Measurements from ENCODE around the gene CMTM7.
"Not testable (repeated sequence)": the region's sequence is repeated elsewhere in the genome, so short reads cannot be mapped to it uniquely, and the experiment has no call there.

The CMTM7 gene

DNA sequence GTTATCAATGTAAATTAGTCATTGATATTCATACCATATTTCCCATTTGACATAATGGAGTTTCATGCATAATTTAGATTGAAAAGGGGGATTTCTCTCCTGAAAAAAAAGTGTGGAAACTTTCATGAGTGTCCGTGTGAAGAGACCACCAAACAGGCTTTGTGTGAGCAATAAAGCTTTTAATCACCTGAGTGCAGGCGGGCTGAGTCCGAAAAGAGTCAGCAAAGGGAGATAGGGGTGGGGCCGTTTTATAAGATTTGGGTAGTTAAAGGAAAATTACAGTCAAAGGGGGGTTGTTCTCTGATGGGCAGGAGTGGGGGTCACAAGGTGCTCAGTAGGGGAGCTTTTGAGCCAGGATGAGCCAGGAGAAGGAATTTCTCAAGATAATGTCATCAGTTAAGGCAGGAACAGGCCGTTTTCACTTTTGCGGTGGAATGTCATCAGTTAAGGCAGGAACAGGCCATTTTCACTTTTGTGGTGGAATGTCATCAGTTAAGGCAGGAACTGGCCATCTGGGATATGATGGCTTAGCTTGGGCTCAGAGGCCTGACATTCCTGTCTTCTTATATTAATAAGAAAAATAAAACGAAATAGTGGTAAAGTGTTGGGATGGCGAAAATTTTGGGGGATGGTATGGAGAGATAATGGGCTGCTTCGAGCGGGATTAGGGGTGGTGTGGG lies 69.3 kb downstream of the CMTM7 start:
- DNase-seq (ENCODE audit: low read depth) = not testable (repeated sequence)

DNA sequence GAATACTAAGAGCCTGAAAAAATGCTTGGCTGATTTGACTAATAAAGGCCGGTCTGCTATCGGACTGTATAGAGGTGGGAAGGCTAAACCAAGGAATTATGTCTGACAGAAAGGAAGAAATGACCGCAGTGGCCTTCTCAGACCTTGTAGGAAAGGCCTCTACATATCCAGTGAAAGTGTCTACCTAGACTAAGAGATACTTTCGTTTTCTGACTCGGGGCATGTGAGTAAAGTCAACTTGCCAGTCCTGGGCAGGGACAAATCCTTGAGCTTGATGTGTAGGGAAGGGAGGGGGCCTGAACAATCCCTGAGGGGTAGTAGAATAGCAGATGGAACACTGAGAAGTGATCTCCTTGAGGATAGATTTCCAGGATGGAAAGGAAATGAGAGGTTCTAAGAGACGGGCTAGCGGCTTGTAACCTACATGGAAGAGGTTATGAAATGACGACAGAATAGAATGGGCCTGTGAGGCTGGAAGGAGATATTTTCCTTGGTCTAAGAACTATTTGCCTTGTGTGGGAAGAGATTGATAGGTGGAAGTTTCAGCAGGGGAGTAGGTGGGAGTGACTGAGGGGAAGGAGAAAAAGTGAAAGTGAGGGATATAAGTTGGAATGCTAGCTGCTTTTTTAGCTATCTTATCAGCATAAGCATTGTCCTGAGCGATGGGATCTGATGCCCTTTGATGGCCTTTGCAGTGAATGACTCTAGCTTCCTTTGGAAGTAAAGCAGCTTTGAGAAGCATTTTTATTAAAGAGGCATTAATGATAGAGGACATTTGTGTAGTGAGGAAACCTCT lies 70.7 kb downstream of the CMTM7 start:
- not testable (repeated sequence) for DNase-seq (ENCODE audit: low read depth)

- DNase-seq (ENCODE audit: low read depth) = not testable (repeated sequence)
These were observed 71.8 kb downstream of the CMTM7 start for GRCh38 chr3:32463415-32463814.

- DNase-seq (ENCODE audit: low read depth) = not testable (repeated sequence)
These were observed 73.1 kb downstream of the CMTM7 start for GRCh38 chr3:32464726-32465125.

GRCh38 chr3:32466808-32467207 lies 75.2 kb downstream of the CMTM7 start:
- not testable (repeated sequence) for DNase-seq (ENCODE audit: low read depth)

- no peak for DNase-seq (ENCODE audit: low read depth)
These were observed 75.8 kb downstream of the CMTM7 start for GRCh38 chr3:32467333-32468070.

DNA sequence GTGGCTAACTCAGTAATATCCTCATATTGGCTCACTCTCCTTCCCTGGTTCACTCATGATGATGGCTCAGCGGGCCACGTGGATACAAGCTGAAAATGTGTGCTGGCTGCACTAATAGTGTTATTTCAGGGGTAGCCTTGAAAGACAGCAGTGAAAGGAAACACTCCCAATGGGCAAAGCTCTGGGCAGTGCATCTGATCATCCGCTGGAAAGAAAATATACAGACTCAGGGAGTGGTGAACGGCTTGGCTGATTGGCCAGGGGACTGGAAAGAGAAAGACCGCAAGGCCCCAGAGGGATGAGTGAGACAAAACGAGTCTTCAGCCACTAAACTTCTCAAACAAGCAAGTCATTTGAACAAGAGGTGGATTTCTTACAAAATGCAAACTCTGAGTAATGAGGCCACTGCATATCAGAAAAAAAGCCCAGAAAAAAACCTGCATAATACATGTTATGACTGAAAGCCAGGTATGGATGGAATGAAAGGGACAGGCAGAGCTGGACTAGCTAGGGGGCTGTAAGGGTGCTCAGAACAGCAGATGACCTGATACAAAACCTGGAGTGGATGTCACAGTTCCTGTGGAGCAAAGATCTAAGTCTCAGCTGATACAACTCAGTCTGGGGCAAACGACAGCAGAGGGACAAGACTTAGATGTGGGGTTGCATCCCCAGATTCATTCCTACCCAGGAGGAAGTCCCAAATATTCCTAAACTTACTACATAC lies 77.7 kb downstream of the CMTM7 start:
- DNase-seq (ENCODE audit: low read depth) = no peak

DNA sequence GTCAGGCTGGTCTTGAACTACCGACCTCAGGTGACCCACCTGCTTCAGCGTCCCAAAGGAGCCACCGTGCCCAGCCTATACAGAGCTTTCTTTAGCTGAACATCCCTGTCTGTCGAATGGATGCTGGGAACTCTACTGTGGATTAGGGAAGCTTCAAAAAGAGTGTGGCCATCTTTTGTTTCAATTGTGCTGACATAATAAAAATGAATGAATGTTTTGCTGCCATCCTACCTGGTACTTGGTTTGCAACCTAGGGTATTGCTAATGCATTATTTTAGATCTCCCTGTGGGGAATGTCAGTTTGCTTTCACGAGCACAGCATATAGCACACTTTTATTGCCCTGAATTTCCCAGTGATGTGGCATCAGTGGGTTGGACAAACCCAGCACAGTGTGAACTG lies 78.7 kb downstream of the CMTM7 start:
- DNase-seq (ENCODE audit: low read depth) = no peak

GRCh38 chr3:32471246-32471645 lies 79.6 kb downstream of the CMTM7 start:
- no peak for DNase-seq (ENCODE audit: low read depth)

- DNase-seq (ENCODE audit: low read depth) = not testable (repeated sequence)
These were observed 80.5 kb downstream of the CMTM7 start for GRCh38 chr3:32472151-32472550.

GRCh38 chr3:32474201-32474600 lies 82.5 kb downstream of the CMTM7 start:
- no peak for DNase-seq (ENCODE audit: low read depth)

- DNase-seq (ENCODE audit: low read depth) = no peak
These were observed 89.0 kb downstream of the CMTM7 start for GRCh38 chr3:32480604-32481003.

- DNase-seq (ENCODE audit: low read depth) = no peak
These were observed 90.4 kb downstream of the CMTM7 start for GRCh38 chr3:32481791-32482631.

GRCh38 chr3:32482693-32483092 lies 91.0 kb downstream of the CMTM7 start:
- no peak for DNase-seq (ENCODE audit: low read depth)

- DNase-seq (ENCODE audit: low read depth) = no peak
These were observed 92.1 kb downstream of the CMTM7 start for GRCh38 chr3:32483772-32484171.

- DNase-seq (ENCODE audit: low read depth) = no peak
These were observed 92.8 kb downstream of the CMTM7 start for GRCh38 chr3:32484436-32484835.

- DNase-seq (ENCODE audit: low read depth) = no peak
These were observed 96.3 kb downstream of the CMTM7 start for GRCh38 chr3:32487781-32488473.

DNA sequence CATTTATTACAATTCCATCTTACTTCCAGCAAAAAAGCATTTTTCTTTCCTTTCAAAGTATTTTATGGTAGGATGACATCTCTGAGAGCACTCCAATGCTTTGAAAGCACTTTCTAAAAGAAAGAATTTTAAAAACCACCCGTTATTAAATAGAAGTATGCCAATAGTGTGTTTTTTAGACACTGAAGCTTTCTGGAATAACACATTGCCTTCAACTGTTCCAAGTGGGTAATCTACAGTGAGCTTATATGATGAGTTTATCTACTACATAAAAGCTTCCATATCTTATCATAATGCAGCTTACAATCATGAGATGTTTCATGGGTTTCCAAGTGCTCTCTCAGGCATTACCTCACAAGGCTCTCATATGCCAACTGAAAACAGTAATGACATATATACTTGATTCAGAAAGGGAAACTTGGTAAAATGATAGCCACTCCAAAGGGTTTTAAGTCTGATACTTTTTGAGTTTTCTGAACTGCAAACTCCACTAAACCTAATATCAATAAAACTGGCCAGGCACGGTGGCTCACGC lies 96.9 kb downstream of the CMTM7 start:
- no peak for DNase-seq (ENCODE audit: low read depth)

GRCh38 chr3:32492684-32493436 lies 101.2 kb downstream of the CMTM7 start:
- no peak for DNase-seq (ENCODE audit: low read depth)
